Glutamatergic neuron (in vitro differentiated cells): ENCODE results near the gene RASGRP1. TPM values are rescaled to one million over a fixed set of nuclear protein-coding genes. Genes with fewer than 3 reads are reported as not detected.
A peak's percentile ranks its signal among the peaks of the same experiment; 100 is the strongest.

ENCODE experiments used
- DNase-seq: peaks from one replicate; pipeline ENCODE4 v3.0.0; 2022
- H3K27ac Mint-ChIP-seq: one replicate; pipeline ENCODE4 v1.8.0; 2020; ENCODE audit warnings: mild to moderate bottlenecking, mixed read lengths, inconsistent platforms; ENCODE audit not compliant: unreplicated experiment
- H3K27me3 Mint-ChIP-seq: one replicate; pipeline ENCODE4 v1.8.0; 2020; ENCODE audit warnings: mild to moderate bottlenecking, moderate library complexity, mixed read lengths, inconsistent platforms; ENCODE audit not compliant: unreplicated experiment
- H3K36me3 Mint-ChIP-seq: one replicate; pipeline ENCODE4 v1.8.0; 2020; ENCODE audit warnings: mild to moderate bottlenecking, mixed read lengths, inconsistent platforms; ENCODE audit not compliant: unreplicated experiment
- H3K4me1 Mint-ChIP-seq: one replicate; pipeline ENCODE4 v1.8.0; 2020; ENCODE audit warnings: mild to moderate bottlenecking, low read depth, mixed read lengths, inconsistent platforms; ENCODE audit not compliant: unreplicated experiment
- H3K4me3 Mint-ChIP-seq: one replicate; pipeline ENCODE4 v1.8.0; 2020; ENCODE audit warnings: mild to moderate bottlenecking, mixed read lengths, inconsistent platforms; ENCODE audit not compliant: unreplicated experiment
- H3K9me3 Mint-ChIP-seq: one replicate; pipeline ENCODE4 v1.8.0; 2020; ENCODE audit warnings: mild to moderate bottlenecking, moderate library complexity, mixed read lengths, inconsistent platforms; ENCODE audit not compliant: unreplicated experiment
- CTCF ChIP-seq: fragments of 200-600 bp; sonication (generic); IDR thresholded peaks from one replicate; pipeline ENCODE4 v1.5.0; 2021; ENCODE audit not compliant: partially characterized antibody, unreplicated experiment
- total RNA-seq: library from RNA; stranded (reverse); fragmentation: NEBNext Ultra II Directional; extraction: Animal tissue kit (Norgen Biotek cat#: 25700); gene quantifications from one replicate; pipeline ENCODE4 v1.2.1, GENCODE V29; 2021; ENCODE audit not compliant: unreplicated experiment

Gene RASGRP1
- total RNA-seq, 1 donor from 2014 or later, result not detected

- DNase-seq, result no peak
- Mint-ChIP-seq H3K4me1 (no peaks in the 10 kb centered on the region), H3K4me3 (no peak overlapping the region), H3K27me3 (no peaks in the 10 kb centered on the region), H3K36me3 (no peaks in the 10 kb centered on the region), H3K9me3 (no peaks in the 10 kb centered on the region), H3K27ac (no peak overlapping the region)
- TF ChIP-seq CTCF, result no peak
These were observed 103.4 kb downstream of the RASGRP1 start for GRCh38 chr15:38461066-38461833.

- Mint-ChIP-seq H3K9me3 (no peaks in the 10 kb centered on the region), H3K4me1 (no peaks in the 10 kb centered on the region), H3K36me3 (no peaks in the 10 kb centered on the region), H3K27me3 (no peaks in the 10 kb centered on the region), H3K27ac (no peak overlapping the region), H3K4me3 (no peak overlapping the region)
- DNase-seq, result no peak
- no peak for TF ChIP-seq CTCF
These were observed 104.1 kb downstream of the RASGRP1 start for GRCh38 chr15:38460543-38460942.

GRCh38 chr15:38459480-38459879 is 105.1 kb downstream of the RASGRP1 start:
- H3K27ac Mint-ChIP-seq, result no peak overlapping the region
- peaks cover 3% of the 10 kb centered on the region for H3K4me1 Mint-ChIP-seq
- no peaks in the 10 kb centered on the region for H3K36me3 Mint-ChIP-seq
- H3K4me3 Mint-ChIP-seq, result no peak overlapping the region
- DNase-seq, result no peak
- H3K9me3 Mint-ChIP-seq, result no peaks in the 10 kb centered on the region
- TF ChIP-seq CTCF, result no peak
- H3K27me3 Mint-ChIP-seq, result peaks cover under 1% of the 10 kb centered on the region

- Mint-ChIP-seq H3K36me3 (no peaks in the 10 kb centered on the region), H3K27me3 (peaks cover 2% of the 10 kb centered on the region), H3K4me1 (peaks cover 3% of the 10 kb centered on the region), H3K4me3 (no peak overlapping the region), H3K9me3 (no peaks in the 10 kb centered on the region), H3K27ac (no peak overlapping the region)
- no peak for DNase-seq
- TF ChIP-seq CTCF, result no peak
These were observed 106.0 kb downstream of the RASGRP1 start for GRCh38 chr15:38458646-38459045.

- H3K9me3 Mint-ChIP-seq, result no peaks in the 10 kb centered on the region
- H3K4me1 Mint-ChIP-seq, result peaks cover 3% of the 10 kb centered on the region
- H3K27me3 Mint-ChIP-seq, result peaks cover 2% of the 10 kb centered on the region
- H3K27ac Mint-ChIP-seq, result peak overlapping the region; percentile 96
- no peak for TF ChIP-seq CTCF
- DNase-seq, result no peak
- peak overlapping the region; percentile 96 for H3K4me3 Mint-ChIP-seq
- H3K36me3 Mint-ChIP-seq, result no peaks in the 10 kb centered on the region
These were observed 109.5 kb downstream of the RASGRP1 start for GRCh38 chr15:38455092-38455491.
